Effector memory CD4-positive, alpha-beta T cell (primary cell): Measurements from ENCODE around the gene VIPR2.
"Not testable (repeated sequence)": the region's sequence is repeated elsewhere in the genome, so short reads cannot be mapped to it uniquely, and the experiment has no call there.

ENCODE experiments used
- DNase-seq, 3 donors: peaks; one replicate each; pipeline ENCODE4 v3.0.0-alpha.2; 2020
- H3K27ac ChIP-seq: 2 replicates; pipeline ENCODE4 v1.7.0; 2013; ENCODE audit warnings: mild to moderate bottlenecking, low read length, moderate library complexity; ENCODE audit not compliant: insufficient read depth, poor library complexity, severe bottlenecking
- H3K27me3 ChIP-seq: replicated peaks from 2 replicates; pipeline ENCODE4 v1.7.0; 2013; ENCODE audit warnings: mild to moderate bottlenecking, low read length; ENCODE audit not compliant: insufficient read depth, control insufficient read depth, poor library complexity, severe bottlenecking
- H3K36me3 ChIP-seq: 2 replicates; pipeline ENCODE4 v1.7.0; 2013; ENCODE audit warnings: mild to moderate bottlenecking, low read length, moderate library complexity; ENCODE audit not compliant: control insufficient read depth, insufficient read depth
- H3K4me1 ChIP-seq: 2 replicates; pipeline ENCODE4 v1.7.0; 2013; ENCODE audit warnings: low read length, mild to moderate bottlenecking; ENCODE audit not compliant: control insufficient read depth, insufficient read depth, poor library complexity, severe bottlenecking
- H3K4me3 ChIP-seq: 2 replicates; pipeline ENCODE4 v1.7.0; 2013; ENCODE audit warnings: low read length, low read depth, mild to moderate bottlenecking; ENCODE audit not compliant: insufficient read depth, poor library complexity, severe bottlenecking
- H3K9me3 ChIP-seq: 2 replicates; pipeline ENCODE4 v1.7.0; 2013; ENCODE audit warnings: mild to moderate bottlenecking, low read length, moderate library complexity; ENCODE audit not compliant: control insufficient read depth

Gene VIPR2

DNA sequence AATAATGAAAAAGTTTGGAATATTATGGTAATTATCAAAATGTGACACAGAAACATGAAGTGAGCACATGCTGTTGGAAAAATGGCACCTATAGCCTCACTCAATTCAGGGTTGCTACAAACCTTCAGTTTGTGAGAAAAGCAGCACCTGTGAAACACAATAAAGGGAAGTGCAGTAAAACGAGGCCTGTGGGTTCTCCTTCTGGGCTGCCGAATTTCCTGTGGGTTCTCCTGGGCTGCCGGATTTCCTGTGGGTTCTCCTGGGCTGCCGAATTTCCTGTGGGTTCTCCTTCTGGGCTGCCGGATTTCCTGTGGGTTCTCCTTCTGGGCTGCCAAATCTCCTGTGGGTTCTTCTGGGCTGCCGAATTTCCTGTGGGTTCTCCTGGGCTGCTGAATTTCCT lies 30.4 kb upstream of the VIPR2 start:
- H3K27me3 ChIP-seq, H3K36me3 ChIP-seq, H3K4me3 ChIP-seq, H3K27ac ChIP-seq, H3K4me1 ChIP-seq, H3K9me3 ChIP-seq: not testable (repeated sequence)
- peak; percentile 16 to 42 (median 38) for DNase-seq

DNA sequence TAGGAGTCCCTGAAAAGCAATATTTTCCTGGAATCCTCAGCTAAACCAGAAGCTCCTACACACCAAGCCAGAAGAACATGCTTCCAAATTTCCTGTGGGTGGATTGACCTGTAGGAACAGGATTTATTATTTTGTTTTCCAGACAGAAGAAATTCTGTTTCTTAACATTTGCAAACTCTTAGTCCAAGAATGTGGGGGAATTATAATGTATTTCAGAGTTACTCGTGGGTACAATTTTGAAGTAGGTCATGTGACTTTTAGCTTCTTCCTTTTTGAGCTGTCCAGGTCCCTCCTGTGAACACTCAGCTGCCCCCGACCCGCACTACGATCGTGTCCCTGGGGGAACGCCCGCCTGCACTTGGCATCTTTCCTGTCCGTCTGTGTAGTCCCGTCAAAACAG lies 27.7 kb upstream of the VIPR2 start:
- DNase-seq: no peak
- Histone ChIP-seq H3K27ac (no peak overlapping the region), H3K27me3 (no peaks in the 10 kb centered on the region), H3K9me3 (peaks cover 6% of the 10 kb centered on the region), H3K4me3 (no peak overlapping the region), H3K36me3 (no peaks in the 10 kb centered on the region), H3K4me1 (peaks cover 3% of the 10 kb centered on the region)

DNA sequence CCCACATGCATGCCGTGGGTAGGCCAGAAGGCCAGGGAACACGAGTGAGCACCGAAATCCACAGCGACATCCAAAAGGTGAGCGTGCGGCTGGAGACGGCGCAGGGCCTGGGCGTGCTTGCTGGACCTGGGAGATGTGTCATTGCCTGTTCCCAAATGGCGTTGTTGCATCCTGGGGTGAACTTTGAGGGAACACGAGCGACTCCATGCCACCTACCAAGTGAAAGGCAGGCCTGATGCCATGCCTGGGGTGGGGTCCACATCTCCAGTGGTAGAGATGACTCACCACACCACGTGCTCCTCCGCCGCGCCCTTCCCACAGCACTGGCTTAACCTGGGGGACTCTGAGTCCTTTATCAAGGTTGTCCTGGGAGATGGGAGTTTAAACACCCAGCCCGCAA lies 24.7 kb upstream of the VIPR2 start:
- Histone ChIP-seq H3K27ac (no peak overlapping the region), H3K4me3 (no peak overlapping the region)

DNA sequence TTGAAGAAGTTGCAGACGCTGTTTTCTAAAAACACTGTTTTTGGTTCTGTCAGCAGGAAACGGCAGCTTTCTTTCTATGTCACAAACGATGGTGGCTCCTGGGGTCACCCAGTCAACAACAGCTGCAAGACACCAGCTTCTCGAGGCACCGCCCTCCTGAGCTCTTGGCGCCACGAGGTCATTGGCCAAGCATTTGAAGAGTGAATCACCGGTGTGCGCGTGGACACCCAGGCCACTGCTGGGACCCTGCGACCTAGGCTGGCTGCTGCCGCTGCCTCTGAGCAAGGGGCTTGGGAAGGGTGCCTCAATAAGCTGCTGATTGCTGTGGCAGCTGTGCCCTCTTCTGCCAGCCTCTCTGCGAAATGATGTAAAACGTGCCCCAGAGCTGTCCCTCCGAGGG lies 22.5 kb upstream of the VIPR2 start:
- DNase-seq: no peak
- Histone ChIP-seq H3K4me3 (no peak overlapping the region), H3K9me3 (no peaks in the 10 kb centered on the region), H3K27ac (no peak overlapping the region), H3K36me3 (no peaks in the 10 kb centered on the region), H3K27me3 (no peaks in the 10 kb centered on the region), H3K4me1 (no peaks in the 10 kb centered on the region)

More for the DNA sequence above, 24.7 kb upstream of the VIPR2 start:
- no peaks in the 10 kb centered on the region for H3K27me3 ChIP-seq
- H3K9me3 ChIP-seq: peaks cover 2% of the 10 kb centered on the region
- H3K4me1 ChIP-seq: no peaks in the 10 kb centered on the region
- H3K36me3 ChIP-seq: no peaks in the 10 kb centered on the region
- DNase-seq: no peak

DNA sequence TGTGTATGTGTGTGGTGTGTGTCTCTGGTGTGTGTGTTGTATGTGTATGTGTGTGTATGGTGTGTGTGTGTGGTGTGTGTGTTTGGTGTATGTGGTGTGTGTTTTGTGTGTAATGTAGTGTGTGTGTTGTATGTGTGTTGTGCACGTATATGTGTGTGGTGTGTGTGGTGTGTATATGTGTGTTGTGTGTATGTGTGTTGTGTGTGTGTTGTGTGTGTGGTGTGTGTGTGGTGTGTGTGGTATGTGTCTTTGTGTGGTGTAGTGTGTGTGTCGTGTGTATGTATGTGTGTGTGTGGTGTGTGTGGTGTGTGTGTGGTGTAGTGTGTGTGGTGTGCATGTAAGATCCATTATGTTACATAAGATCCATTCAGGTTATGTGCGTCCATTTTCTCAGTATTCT lies 21.9 kb upstream of the VIPR2 start:
- Histone ChIP-seq H3K9me3 (no peaks in the 10 kb centered on the region), H3K36me3 (no peaks in the 10 kb centered on the region), H3K27me3 (no peaks in the 10 kb centered on the region), H3K4me1 (no peaks in the 10 kb centered on the region), H3K27ac (no peak overlapping the region), H3K4me3 (no peak overlapping the region)
- DNase-seq: no peak

DNA sequence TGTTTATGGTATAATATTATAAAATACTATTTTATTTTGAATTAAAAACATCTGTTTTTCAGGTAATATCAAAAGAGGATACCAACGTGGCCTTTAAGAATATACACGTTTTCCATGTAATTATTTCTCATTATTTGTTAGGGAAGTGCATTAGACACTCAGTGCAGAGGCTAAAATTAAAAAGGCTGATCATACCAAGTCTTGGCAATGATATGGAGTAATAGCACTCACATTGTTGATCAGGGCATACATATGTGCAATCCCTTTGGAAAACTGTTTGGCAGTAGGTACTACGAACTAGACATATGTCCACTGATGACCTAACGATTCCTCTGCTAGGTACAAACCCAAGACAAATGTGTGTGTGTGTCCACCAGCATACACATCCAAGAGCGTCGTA lies 20.7 kb upstream of the VIPR2 start:
- Histone ChIP-seq H3K9me3 (no peaks in the 10 kb centered on the region), H3K27me3 (no peaks in the 10 kb centered on the region), H3K27ac (no peak overlapping the region), H3K4me3 (no peak overlapping the region), H3K4me1 (no peaks in the 10 kb centered on the region), H3K36me3 (no peaks in the 10 kb centered on the region)
- DNase-seq: no peak

DNA sequence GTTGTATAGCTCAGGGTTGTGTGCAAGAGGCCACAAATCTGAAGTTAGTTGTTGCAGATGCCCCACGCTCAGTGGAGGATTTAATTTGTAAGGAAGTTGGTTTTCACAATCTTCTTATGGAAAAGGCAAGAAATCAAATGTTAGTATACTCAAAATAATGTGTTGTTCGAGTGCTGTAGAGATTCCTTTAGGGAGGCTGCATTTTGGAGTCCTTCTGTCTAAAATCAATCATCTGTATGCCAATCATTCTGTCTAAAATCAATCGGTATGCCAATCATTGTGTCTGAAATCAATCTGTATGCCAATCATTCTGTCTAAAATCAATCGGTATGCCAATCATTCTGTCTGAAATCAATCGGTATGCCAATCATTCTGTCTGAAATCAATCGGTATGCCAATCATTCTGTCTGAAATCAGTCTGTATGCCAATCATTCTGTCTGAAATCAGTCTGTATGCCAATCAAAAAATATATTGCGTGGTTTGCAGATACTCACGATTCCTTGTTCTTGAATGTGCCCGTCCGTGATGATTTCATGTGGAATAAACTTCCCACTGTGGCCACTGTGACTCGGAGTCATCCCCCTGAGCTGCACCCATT lies 19.1 kb upstream of the VIPR2 start:
- not testable (repeated sequence) for H3K27me3 ChIP-seq, H3K4me3 ChIP-seq, H3K4me1 ChIP-seq, H3K27ac ChIP-seq, DNase-seq, H3K9me3 ChIP-seq, H3K36me3 ChIP-seq

DNA sequence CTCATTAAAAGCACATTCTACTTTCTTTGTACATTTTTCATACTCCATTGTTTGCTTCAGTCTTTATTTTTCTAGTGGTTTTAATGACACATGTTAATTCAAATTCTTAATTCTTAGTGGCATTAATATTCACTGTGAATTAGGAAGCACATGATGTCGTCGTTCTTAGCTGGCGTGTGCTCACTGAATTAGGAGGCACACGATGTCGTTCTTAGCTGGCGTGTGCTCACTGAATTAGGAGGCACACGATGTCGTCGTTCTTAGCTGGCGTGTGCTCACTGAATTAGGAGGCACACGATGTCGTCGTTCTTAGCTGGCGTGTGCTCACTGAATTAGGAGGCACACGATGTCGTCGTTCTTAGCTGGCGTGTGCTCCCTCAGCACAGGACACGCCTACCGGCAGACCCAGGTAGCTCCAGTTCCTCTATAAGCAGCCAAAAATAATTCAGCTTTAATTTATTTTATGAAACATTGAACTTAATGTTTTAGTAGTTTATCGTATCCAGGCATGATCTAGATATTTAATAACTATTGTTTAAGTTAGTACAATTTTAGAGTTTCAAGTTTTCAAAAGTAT lies 17.5 kb upstream of the VIPR2 start:
- H3K27ac ChIP-seq, H3K36me3 ChIP-seq, H3K4me1 ChIP-seq, H3K9me3 ChIP-seq, H3K27me3 ChIP-seq, H3K4me3 ChIP-seq, DNase-seq: not testable (repeated sequence)

DNA sequence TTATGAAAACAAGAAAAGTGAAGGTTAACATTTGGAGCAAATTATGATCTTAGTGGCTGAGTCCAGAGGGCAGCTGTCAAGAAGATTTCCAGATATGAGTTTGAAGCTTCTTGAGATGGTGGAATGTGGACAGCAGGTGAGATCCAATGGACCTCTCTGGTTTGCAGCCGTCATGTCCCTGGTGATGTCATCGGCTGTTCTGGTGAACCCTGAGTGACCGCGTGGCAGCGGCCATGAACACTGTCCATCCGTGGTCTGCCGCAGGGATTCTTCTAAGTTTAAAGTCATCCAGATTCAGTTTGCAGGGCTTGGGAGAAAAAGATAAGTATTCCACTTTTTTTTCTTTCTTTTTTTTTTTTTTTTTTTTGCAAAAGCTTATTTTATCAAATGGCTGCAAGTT lies 15.8 kb upstream of the VIPR2 start:
- H3K4me1 ChIP-seq: no peaks in the 10 kb centered on the region
- no peaks in the 10 kb centered on the region for H3K27me3 ChIP-seq
- H3K9me3 ChIP-seq: no peaks in the 10 kb centered on the region
- H3K4me3 ChIP-seq: no peak overlapping the region
- no peak overlapping the region for H3K27ac ChIP-seq
- DNase-seq: no peak
- H3K36me3 ChIP-seq: no peaks in the 10 kb centered on the region

DNA sequence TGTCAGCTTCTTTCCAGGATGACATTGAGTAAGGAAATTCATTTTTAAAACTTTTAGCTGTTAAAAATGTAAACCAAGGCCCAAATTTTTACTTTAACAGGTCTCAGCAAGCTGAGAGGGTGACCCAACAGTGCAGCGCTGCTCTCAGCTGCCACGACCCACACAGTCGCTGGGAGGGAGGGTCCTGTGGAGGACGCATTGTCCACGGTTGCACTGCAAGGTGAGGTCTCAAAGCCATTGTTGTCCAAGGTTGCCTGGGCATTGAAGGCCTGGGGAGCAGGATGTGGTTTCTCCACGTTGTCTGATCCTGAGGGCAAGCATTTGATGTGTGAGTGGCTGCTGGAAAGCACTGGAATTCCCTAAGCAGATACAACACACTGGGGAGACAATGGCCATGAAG lies 15.1 kb upstream of the VIPR2 start:
- no peak for DNase-seq
- Histone ChIP-seq H3K27me3 (no peaks in the 10 kb centered on the region), H3K4me3 (no peak overlapping the region), H3K27ac (no peak overlapping the region), H3K36me3 (no peaks in the 10 kb centered on the region), H3K9me3 (no peaks in the 10 kb centered on the region), H3K4me1 (no peaks in the 10 kb centered on the region)
